ENCODE results near the gene SLC4A1.

DNA sequence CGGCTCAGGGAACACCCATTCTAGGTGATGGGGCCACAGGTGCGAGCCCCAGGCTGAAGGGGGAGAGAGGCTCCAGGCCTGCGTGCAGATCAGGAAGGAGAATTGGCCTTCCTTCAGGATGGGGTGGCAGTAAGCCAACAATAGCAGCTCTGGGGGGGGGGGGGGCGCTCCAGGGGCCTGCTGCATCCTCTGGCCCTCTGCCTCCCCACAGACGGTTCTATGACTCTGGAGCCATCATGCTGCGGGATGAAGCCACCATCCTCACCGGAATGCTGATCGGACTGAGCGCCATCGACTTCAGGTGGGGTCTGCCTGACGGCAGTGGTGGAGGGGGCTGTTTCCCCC, 46.6 kb upstream of the SLC4A1 start:
- TF ChIP-seq, protein P1, sequence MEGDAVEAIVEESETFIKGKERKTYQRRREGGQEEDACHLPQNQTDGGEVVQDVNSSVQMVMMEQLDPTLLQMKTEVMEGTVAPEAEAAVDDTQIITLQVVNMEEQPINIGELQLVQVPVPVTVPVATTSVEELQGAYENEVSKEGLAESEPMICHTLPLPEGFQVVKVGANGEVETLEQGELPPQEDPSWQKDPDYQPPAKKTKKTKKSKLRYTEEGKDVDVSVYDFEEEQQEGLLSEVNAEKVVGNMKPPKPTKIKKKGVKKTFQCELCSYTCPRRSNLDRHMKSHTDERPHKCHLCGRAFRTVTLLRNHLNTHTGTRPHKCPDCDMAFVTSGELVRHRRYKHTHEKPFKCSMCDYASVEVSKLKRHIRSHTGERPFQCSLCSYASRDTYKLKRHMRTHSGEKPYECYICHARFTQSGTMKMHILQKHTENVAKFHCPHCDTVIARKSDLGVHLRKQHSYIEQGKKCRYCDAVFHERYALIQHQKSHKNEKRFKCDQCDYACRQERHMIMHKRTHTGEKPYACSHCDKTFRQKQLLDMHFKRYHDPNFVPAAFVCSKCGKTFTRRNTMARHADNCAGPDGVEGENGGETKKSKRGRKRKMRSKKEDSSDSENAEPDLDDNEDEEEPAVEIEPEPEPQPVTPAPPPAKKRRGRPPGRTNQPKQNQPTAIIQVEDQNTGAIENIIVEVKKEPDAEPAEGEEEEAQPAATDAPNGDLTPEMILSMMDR (IDR thresholded peaks at IDR 0.05) = no peak
- TF ChIP-seq POLR2A (IDR thresholded peaks at IDR 0.05) = no peak
